Adipose tissue (tissue), 3 donors: ENCODE results near the gene RERGL. TPM values are rescaled to one million over a fixed set of nuclear protein-coding genes. Genes with fewer than 3 reads are reported as not detected.
"Not testable (repeated sequence)": the region's sequence is repeated elsewhere in the genome, so short reads cannot be mapped to it uniquely, and the experiment has no call there.

Experiments used
- H3K27ac ChIP-seq: one replicate; pipeline ENCODE4 v1.5.1; 2013; ENCODE audit warnings: low read depth, low read length
- WGBS, 3 donors: extraction: QIAGEN DNeasy Blood & Tissue Kit; methylation state at CpG; one replicate each; pipeline ENCODE4 v1.1.7; 2013; 5-methylcytosine and 5-hydroxymethylcytosine counted together
- polyA plus RNA-seq, 3 donors: library from polyadenylated mRNA; stranded (reverse); fragments of 200-250 nt; gene quantifications; one replicate each; pipeline ENCODE4 v1.2.3, GENCODE V29; 2013
- donor health status: healthy with polysubstance abuse.
- donor health status: Bipolar disorder and iron deficiency.
- donor health status: healthy.

Gene RERGL
- polyA plus RNA-seq: 10 to 100 TPM in 1 of 3 donors, 1 to 10 TPM in 1, under 1 TPM in 1; 0.94 to 64.3 (median 6.2) TPM

GRCh38 chr12:18090093-18090492 is at the start of gene RERGL:
Gene RERGL (minus strand): TSS chr12:18090193. CDS start chr12:18090140, 53 bp downstream.
- WGBS, 3 donors: 77 to 85% (median 80%) methylated on average over 1 of the region's 1 CpG
- no peak within 1 kb of the TSS for H3K27ac ChIP-seq

DNA sequence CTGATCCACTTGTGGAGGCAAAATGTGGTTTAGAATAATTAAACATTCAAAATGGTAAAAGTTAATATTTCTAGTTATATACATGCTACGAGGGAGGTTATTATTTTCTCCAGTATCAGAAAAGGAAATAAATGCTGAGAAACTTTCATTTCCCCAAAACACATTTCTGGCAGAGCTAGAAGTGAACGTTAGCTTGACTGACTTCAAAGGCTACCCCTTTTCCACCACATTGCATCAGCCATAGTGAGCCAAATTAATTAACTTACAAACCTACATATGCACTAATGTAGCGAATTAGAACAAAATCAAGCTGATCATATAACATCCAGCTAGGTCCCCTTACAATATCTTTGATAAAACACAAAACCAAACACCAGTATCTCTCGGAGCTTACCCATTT is 49.3 kb upstream of the RERGL start:
- 61 to 64% (median 62%) methylated on average over 4 of the region's 4 CpGs for WGBS, 3 donors
- H3K27ac ChIP-seq: no peak overlapping the region

GRCh38 chr12:18135509-18135908 is 45.5 kb upstream of the RERGL start:
- H3K27ac ChIP-seq: no peak overlapping the region
- 66 to 81% (median 78%) methylated on average over 8 of the region's 8 CpGs for WGBS, 3 donors

DNA sequence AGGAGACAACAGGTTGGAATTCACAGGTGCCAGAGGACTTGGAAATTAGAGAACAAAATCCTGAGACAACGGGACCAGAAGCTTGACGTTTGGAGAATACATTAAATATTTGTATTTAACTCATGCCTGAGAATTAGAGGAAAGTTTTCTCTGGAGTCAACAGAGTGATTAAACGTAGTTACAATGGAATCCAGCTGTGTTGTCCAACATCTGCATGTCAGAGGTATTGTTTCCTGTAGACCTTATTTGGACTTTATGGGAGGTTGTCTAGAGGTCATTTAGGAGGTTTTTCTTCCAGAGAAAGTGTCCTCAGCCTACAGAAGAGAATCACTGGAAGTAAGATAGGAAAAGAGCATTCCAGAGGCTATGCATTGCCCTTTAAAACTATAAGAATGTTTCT is 45.1 kb upstream of the RERGL start:
- WGBS, 3 donors: 41 to 48% (median 47%) methylated on average over 3 of the region's 3 CpGs
- H3K27ac ChIP-seq: no peak overlapping the region

- no peak overlapping the region for H3K27ac ChIP-seq
- WGBS, 3 donors: 78 to 84% (median 83%) methylated on average over 5 of the region's 5 CpGs
Observed at GRCh38 chr12:18130851-18131250, 40.9 kb upstream of the RERGL start.

DNA sequence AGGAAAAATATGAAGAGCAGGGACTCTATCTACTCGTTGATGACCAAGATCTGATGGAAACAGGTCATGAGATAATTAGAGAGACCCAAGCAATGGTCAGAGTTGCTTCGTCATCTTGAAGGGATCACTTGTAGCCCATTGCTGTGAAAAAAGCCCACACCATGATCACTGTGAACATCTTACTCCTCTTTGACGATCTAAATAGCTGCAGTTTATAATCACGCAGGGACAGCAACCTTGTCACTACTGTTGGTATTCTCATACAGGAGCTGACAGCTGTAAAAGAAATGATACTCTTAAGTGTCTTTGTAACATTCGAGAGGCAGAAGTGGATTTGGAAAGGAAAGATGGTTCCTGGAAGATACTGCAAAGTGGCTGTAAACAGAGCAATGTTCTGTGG is 33.7 kb upstream of the RERGL start:
- no peak overlapping the region for H3K27ac ChIP-seq
- 57 to 82% (median 79%) methylated on average over 5 of the region's 5 CpGs for WGBS, 3 donors

DNA sequence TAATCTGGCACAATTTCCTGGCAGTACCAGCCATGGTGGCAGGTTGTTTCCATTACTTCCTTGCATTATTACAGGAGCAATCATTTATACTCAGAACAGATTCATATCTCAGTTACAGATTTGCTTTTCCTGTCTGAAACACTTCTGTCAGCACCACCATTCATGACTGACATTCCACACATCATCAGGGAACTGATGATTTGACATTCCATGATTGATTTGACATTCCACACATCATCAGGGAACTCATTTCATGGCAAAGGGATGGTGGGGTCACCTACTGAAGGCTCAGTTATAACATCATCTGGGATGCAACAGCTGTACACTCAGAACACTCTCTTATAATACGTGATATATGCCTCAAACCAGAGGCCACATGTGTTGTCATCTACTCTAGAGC is 30.9 kb upstream of the RERGL start:
- no peak overlapping the region for H3K27ac ChIP-seq
- 33 to 88% (median 88%) methylated on average over 1 of the region's 1 CpG for WGBS, 3 donors

DNA sequence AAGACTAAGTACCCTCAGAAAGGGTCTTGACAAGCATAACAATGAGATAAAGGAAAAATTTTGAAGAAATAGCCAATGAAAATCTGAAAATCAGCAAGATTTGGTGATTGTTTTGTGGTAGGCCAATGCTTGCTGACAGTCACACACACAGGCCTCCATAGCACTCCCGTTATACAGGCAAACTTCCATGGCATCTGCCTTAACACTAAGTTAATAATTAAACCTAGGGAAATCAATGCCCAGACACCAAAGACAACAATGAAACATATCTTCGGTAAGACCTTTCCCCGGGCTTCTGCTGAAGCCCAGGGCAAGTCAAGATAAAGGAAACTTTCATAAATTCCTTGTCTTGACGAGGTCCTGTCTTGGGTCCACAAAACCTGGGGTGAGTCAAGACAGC is 18.6 kb upstream of the RERGL start:
- H3K27ac ChIP-seq: no peak overlapping the region
- 30 to 89% (median 83%) methylated on average over 4 of the region's 4 CpGs for WGBS, 3 donors

- WGBS, 3 donors: 84 to 89% (median 88%) methylated on average over 2 of the region's 2 CpGs
Observed at GRCh38 chr12:18103624-18104023, 13.6 kb upstream of the RERGL start.

GRCh38 chr12:18101043-18101442 is 11.1 kb upstream of the RERGL start:
- 25 to 44% (median 33%) methylated on average over 2 of the region's 2 CpGs for WGBS, 3 donors
- H3K27ac ChIP-seq: no peak overlapping the region

More at GRCh38 chr12:18103624-18104023, 13.6 kb upstream of the RERGL start:
- H3K27ac ChIP-seq: no peak overlapping the region

GRCh38 chr12:18084080-18084479 is 5.9 kb downstream of the RERGL start:
- WGBS, 3 donors: 49 to 60% (median 49%) methylated on average over 3 of the region's 3 CpGs
- no peak overlapping the region for H3K27ac ChIP-seq

GRCh38 chr12:18079541-18080246 is 10.3 kb downstream of the RERGL start:
- WGBS, 3 donors: 39 to 68% (median 66%) methylated on average over 7 of the region's 7 CpGs
- no peak overlapping the region for H3K27ac ChIP-seq

DNA sequence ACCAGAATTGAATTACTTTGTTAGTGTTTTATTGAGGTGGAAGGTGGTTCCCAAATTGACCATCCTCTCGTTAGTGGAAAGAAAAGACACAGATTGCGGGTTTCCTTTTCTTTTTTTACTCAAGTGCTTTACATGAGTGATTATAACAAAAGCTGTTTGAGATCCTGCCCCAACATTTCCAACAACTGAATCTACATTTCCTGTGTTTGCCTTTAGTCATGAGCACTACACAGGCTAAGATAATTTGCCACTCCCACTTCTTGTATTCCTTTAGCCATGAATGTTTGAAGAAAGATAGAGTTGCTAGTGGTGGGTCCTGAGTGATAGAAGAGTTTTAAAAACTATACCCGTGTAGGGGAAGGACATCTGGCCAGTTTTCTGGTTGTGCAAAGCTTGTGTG is 16.0 kb downstream of the RERGL start:
- 47 to 54% (median 51%) methylated on average over 3 of the region's 3 CpGs for WGBS, 3 donors
- no peak overlapping the region for H3K27ac ChIP-seq

- no peak overlapping the region for H3K27ac ChIP-seq
- 73 to 91% (median 85%) methylated on average over 14 of the region's 14 CpGs for WGBS, 3 donors
Observed at GRCh38 chr12:18072723-18073122, 17.3 kb downstream of the RERGL start.

DNA sequence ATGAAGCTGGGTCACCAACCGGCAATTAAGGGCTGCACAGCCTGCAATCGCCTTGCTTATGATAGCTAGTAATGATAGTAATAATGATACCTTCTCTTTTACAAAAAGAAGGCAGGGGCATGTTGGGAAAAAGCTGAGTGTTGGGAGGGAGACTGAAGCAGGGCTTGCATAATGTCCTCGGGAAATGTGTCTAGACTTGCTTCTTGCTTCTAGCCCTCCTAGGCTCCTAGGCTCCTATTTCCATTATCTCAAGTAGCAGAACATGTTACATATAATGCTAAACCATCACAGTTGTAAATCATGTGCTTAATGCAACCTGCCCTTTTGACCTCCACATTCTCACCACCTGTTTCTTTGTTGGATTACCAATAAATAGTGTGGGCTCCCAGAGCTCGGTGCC is 18.7 kb downstream of the RERGL start:
- no peak overlapping the region for H3K27ac ChIP-seq
- WGBS, 3 donors: 68 to 72% (median 70%) methylated on average over 4 of the region's 4 CpGs

DNA sequence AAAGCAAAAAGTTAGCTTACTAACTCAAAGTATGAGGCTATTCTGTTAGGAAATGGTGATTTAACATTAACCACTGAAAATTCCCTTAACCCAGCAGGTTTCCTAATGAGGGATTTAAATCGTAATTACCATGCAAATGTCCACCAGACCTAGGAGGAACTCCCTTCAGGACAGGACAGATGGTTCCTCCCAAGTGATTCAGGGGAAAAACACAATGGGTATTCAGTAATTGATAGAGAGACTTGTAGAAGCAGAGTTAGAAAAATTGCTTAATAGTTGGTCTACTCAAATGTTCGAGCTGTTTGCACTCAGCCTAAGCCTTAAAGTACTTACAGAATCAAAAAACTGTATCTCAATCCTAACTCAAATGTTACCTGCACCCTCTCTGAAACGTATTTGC is 21.6 kb downstream of the RERGL start:
- no peak overlapping the region for H3K27ac ChIP-seq
- WGBS, 3 donors: 35 to 67% (median 58%) methylated on average over 3 of the region's 3 CpGs

DNA sequence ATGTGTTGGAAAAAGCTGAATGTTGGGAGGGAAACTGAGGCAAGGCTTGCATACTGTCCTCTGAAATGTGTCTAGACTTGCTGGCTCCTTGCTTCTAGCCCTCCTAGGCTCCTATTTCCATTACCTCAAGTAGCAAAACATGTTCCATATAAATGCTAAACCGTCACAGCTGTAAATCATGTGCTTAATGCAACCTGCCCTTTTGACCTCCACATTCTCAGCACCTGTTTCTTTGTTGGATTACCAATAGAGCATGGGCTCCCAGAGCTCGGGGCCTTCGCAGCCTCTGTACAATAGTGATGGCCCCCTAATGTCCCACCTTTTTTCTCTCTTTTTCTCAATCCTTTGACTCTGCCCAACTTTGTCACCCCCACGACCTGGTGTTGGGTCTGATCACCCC is 23.3 kb downstream of the RERGL start:
- no peak overlapping the region for H3K27ac ChIP-seq
- WGBS, 3 donors: 55 to 60% (median 56%) methylated on average over 4 of the region's 4 CpGs

- not testable (repeated sequence) for H3K27ac ChIP-seq
- 71 to 84% (median 81%) methylated on average over 4 of the region's 4 CpGs for WGBS, 3 donors
Observed at GRCh38 chr12:18062867-18063266, 27.1 kb downstream of the RERGL start.

- no peak overlapping the region for H3K27ac ChIP-seq
- 85 to 91% (median 88%) methylated on average over 1 of the region's 1 CpG for WGBS, 3 donors
Observed at GRCh38 chr12:18057051-18057450, 32.9 kb downstream of the RERGL start.

GRCh38 chr12:18054925-18055619 is 34.9 kb downstream of the RERGL start:
- H3K27ac ChIP-seq: no peak overlapping the region
- WGBS, 3 donors: 52 to 67% (median 64%) methylated on average over 2 of the region's 2 CpGs
